ENCODE results near the gene IMPG1. TPM values are rescaled to one million over a fixed set of nuclear protein-coding genes. Genes with fewer than 3 reads are reported as not detected.

Gene IMPG1
- not detected in 2 replicates for total RNA-seq

DNA sequence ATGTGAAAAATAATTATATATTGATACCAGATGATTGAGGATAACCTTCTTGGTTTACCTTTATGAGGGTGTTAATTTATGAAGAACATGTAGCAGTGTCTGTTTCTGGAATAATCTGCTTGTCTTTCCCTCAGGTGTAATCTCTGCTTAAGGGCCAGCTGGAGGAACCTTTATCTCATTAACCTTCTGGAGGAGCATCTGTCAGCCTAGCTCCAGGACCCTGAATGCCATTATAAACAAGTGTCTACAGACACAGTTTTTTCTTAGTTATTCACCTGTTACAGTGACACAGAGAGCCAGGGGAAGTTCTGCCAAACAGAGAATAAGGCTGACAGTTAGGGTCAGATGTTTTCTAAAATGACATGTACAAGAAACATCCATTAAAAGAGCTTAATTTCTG lies at the start of gene IMPG1:
TSS of gene IMPG1 (minus strand) at position 101 of the 400 bp plus-strand sequence. CDS start 174 bp downstream, outside the sequence.

